ENCODE results near the gene IFIT1B.
"Not testable (repeated sequence)": the region's sequence is repeated elsewhere in the genome, so short reads cannot be mapped to it uniquely, and the experiment has no call there.

IFIT1B gene

DNA sequence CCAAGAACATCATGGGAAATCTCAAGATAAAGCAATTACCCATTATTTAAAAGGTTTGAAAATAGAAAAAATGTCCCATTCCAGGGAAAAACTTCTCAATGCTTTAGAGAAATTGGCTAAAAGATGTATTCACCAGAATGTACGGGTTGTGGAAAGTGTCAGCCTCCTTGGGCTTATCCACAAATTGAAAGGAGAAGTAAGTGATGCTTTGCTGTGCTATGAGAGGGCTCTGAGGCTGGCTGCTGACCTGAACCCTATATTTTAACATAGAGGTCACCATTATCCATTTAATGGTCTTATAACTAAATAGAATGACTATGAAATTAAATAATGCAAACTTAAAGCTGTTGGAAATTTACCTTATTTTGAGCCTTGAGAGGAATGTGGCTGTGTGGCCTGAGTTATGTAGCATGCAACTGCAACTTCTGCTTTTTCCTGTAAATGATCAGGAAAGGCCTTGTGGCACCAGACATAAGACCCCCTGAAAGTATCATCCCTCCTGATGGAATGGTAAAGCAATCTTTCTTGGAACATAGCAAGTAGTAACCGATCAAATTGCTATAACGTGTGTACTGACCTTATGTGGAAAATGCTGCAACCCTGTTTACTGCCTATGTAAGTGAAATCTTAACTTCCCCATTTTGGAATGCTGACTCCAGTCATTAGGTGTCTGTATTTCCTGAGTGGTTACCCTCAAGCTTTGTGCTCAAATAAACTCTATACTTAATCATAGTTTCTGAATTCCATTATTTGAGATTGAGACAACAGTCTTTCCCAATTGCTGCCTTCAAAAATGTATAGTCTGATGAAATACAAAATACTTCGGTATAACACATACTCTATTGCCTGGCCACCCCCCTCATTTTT is 6.9 kb downstream of the IFIT1B start:
- DNase-seq = no peak

DNA sequence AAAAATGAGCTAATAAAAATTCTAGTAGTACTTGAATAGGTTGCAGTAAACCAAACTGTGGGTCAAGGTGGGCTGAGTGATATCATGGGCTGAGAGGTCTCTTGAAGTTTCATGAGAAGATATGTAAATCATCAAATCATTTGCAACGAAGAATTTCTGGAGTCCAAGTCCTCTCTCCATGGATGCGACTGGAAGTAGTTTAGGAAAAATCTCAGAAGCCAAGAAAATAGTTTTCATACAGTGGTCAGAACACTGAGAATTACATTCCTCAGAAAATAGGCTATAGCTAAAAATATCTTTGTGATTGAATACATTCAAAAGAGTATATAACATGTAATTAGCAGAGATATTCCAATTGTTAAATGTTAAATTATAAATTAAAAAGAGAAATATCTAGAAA is 10.9 kb downstream of the IFIT1B start:
- no peak for DNase-seq

DNA sequence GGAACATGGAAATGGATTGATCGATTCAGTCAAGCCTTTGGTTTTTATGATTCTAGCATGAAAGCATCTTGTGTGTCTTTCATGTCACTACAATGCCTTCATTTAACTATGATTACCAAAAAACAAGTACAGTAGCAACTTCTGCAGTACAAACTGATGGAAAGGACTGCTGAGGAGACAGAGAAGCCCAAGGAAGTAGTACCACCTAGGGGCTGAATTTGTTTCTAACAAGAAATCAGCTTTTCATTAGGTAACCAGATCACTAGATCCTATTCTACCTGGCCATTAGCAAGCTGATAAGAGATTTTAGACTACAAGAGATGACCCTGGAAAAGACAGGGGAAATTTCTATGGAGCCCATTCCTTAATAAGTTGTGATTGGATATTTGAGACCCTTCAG is 11.4 kb downstream of the IFIT1B start:
- peak; percentile 35 for DNase-seq

- no peak for DNase-seq
These were observed 12.8 kb downstream of the IFIT1B start for GRCh38 chr10:89390476-89391225.

- not testable (repeated sequence) for DNase-seq
These were observed 13.3 kb downstream of the IFIT1B start for GRCh38 chr10:89391226-89391576.

GRCh38 chr10:89391907-89392756 is 14.3 kb downstream of the IFIT1B start, which contains the start of gene IFIT1:
TSS of gene IFIT1 (plus strand) at chr10:89392623. CDS start at chr10:89392713, 90 bp downstream.
- DNase-seq = peak; percentile 84

GRCh38 chr10:89392974-89393373 is 15.1 kb downstream of the IFIT1B start:
- no peak for DNase-seq

DNA sequence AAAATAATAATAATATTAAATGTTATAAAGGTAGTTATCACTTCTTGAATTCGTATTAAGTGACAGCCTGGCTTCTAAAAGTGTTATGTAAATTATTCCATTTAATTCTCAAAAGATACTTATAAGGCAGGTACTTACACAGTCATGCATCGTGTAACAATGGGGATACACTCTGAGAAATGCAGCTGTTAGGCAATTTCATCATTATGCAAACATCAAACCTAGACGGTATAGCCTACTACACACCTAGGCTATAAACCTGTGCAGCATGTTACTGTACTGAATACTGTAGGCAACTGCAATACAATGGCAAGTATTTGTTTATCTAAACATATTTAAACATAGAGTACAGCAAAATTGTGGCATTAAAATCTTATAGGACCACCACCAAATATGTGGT is 16.0 kb downstream of the IFIT1B start:
- DNase-seq = no peak

DNA sequence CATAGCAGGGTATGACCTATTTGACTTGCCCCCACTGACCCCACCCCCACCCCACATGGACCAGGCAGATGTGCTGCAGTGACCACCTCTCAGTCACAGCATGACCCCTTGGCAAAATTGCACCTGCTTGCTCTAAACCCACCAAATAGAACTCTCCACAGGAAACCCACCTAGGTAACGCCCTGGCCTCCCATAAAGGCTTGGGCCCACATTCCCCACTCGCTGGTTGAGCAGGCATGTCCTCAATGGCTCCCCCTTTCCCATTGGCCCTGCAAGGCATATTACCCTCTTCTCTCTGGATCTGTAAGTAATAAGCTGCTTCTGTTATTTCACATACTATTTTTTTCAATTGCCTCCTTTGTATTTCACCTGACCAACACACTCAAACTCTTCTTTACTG is 17.3 kb downstream of the IFIT1B start:
- DNase-seq = no peak

DNA sequence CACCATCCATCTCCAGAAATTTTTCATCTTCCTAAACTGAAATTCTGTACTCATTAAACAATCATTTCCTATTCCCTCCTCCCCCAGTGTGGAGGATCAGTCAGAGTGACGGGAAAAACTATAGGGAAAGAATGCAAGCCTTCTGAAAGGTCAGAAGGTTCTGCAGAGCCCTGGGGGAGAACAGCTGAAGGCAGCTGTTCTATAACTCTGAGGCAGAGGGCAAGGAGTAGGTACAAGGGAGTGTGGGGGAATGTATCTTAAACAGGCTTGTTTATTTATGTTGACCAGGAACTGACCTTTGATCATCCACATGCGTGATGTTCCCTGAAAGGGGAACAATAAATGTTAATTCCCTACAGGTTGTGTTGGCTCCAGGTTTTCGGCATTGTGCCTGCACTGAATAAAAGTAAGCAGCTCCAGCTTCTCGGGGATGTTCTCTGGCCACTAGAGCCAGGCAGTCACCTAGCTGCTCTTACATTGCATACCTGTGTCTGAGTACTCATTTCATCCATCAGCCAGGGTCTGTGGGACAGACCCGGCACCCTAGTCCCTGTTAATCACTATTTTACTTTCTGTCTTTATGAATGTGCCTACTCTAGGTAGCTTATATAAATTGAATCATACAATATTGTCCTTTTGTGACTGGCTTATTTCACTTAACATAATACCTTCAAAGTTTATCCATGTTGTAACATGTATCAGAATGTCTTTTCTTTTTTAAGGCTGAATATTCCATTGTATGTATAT is 20.3 kb downstream of the IFIT1B start:
- no peak for DNase-seq

DNA sequence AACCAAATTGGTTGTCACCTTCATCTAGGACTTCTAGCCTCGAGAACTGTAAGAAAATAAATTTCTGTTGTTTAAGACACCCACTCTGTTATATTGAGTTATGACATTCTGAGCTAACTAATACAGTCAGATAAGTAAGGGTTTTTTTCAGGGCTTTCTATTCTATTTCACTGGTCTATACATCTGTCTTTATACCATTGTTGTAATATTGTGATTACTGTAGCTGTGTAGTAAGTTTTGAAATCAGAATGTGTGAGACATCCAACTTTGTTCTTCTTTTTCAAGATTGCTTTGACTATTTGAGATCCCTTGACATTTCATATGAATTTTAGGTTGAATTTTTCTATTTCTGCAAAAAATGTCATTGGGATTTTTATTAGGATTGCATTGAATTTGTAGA is 22.1 kb downstream of the IFIT1B start:
- no peak for DNase-seq

DNA sequence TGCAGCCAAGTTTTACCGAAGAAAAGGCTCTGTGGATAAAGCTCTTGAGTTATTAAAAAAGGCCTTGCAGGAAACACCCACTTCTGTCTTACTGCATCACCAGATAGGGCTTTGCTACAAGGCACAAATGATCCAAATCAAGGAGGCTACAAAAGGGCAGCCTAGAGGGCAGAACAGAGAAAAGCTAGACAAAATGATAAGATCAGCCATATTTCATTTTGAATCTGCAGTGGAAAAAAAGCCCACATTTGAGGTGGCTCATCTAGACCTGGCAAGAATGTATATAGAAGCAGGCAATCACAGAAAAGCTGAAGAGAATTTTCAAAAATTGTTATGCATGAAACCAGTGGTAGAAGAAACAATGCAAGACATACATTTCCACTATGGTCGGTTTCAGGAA is 25.2 kb downstream of the IFIT1B start:
- no peak for DNase-seq

GRCh38 chr10:89404104-89405047 is 26.5 kb downstream of the IFIT1B start:
- no peak for DNase-seq

GRCh38 chr10:89406178-89406577 is 28.3 kb downstream of the IFIT1B start:
- not testable (repeated sequence) for DNase-seq

DNA sequence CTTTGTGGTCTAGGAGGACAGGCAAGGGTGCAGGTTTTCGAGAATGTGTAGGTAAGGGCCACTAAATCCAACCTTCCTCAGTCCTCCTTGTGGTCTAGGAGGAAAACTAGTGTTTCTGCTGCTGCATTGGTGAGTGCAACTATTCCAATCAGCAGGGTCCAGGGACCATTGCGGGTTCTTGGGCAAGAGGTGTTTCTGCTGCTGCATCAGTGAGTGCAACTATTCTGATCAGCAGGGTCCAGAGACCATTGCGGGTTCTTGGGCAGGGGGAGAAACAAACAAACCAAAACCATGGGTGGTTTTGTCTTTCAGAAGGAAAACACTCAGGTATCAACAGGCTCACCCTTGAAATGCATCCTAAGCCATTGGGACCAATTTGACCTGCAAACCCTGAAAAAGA is 29.9 kb downstream of the IFIT1B start:
- not testable (repeated sequence) for DNase-seq

- DNase-seq = not testable (repeated sequence)
These were observed 31.4 kb downstream of the IFIT1B start for GRCh38 chr10:89409282-89409681.

- not testable (repeated sequence) for DNase-seq
These were observed 32.7 kb downstream of the IFIT1B start for GRCh38 chr10:89410551-89410950.

DNA sequence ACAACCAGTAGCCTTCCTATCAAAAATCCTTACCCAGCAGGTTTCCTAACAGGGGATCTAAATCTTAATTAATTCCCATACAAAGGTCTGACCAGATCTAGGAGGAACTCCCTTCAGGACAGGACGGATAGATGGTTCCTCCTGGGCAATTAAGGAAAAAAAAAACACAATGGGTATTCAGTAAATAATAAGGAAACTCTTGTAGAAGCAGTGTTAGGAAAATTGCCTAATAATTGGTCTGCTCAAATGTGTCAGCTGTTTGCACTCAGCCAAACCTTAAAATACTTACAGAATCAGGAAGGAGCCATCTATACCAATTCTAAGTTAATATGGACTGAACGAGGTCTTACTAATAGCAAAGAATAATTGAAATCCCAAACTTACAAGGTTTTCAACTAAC is 33.3 kb downstream of the IFIT1B start:
- not testable (repeated sequence) for DNase-seq

DNA sequence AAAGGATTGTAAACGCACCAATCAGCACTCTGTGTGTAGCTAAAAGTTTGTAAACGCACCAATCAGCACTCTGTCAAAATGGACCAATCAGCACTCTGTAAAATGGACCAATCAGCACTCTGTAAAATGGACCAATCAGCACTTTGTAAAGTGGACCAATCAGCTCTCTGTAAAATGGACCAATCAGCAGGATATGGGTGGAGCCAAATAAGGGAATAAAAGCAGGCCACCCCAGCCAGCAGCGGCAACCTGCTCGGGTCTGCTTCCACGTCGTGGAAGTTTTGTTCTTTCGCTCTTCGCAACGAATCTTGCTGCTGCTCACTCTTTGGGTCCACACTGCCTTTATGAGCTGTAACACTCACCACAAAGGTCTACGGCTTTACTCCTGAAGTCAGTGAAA is 34.4 kb downstream of the IFIT1B start:
- peak; percentile 42 for DNase-seq

DNA sequence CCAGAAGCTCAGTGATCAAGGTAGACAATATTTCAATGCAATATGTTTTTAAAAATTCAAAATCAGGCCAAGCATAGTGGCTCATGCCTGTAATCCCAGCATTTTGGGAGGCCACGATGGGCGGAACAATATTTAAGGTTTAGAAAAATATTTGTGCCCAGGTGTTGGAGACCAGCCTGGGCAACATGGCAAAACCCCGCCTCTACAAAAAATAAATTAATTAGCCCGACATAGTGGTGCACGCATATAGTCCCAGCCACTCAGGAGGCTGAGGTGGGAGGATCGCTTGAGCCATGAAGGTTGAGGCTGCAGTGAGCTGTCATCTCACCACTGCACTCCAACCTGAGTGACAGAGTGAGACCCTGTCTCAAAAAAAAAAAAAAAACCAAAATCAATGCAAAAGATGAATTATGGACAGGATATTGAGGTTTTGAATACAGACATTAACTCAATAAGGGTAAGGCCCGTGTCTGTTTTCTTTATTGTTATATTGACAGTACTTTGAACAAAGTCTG is 35.6 kb downstream of the IFIT1B start:
- DNase-seq = no peak

Measured in CD4-positive, alpha-beta T cell treated with Interleukin-4 for 4 hours (primary cell).